Measurements from ENCODE around the gene WDR3.

DNA sequence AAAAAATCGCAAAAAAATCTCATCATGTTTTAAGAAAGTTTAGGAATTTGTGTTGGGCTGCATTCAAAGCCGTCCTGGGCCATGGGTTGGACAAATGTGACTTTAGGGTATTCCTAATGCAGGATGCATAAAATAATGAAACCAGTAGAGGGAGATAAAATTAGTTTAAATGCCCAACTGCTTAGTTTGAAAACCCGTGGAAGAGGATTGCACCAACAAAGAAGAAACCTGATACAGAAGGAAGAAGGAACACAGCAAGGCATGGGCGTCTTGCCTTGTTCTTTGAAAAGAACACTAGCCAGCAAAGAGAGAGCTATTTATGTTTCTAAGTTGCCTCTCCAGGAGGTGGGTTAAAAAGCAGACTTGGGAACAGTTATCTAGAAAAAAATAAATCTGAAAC is 37.9 kb downstream of the WDR3 start:
- TF ChIP-seq, protein P1, sequence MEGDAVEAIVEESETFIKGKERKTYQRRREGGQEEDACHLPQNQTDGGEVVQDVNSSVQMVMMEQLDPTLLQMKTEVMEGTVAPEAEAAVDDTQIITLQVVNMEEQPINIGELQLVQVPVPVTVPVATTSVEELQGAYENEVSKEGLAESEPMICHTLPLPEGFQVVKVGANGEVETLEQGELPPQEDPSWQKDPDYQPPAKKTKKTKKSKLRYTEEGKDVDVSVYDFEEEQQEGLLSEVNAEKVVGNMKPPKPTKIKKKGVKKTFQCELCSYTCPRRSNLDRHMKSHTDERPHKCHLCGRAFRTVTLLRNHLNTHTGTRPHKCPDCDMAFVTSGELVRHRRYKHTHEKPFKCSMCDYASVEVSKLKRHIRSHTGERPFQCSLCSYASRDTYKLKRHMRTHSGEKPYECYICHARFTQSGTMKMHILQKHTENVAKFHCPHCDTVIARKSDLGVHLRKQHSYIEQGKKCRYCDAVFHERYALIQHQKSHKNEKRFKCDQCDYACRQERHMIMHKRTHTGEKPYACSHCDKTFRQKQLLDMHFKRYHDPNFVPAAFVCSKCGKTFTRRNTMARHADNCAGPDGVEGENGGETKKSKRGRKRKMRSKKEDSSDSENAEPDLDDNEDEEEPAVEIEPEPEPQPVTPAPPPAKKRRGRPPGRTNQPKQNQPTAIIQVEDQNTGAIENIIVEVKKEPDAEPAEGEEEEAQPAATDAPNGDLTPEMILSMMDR (IDR thresholded peaks at IDR 0.05; ENCODE audit: poor library complexity) = peak; percentile 23
- TF ChIP-seq EZH2 (IDR thresholded peaks at IDR 0.05; ENCODE audit: borderline replicate concordance) (no peak), EZH2phosphoT487 (IDR thresholded peaks at IDR 0.05; ENCODE audit: low read depth, severe bottlenecking, unreplicated experiment) (no peak)

All from hepatocyte (in vitro differentiated cells).